CD4-positive, alpha-beta T cell treated with Interleukin-21 for 1 hour (primary cell): ENCODE results near the gene CERKL.

Source experiments
- DNase-seq: peaks from one replicate; pipeline ENCODE4 v3.0.0-alpha.2; 2020

CERKL gene

DNA sequence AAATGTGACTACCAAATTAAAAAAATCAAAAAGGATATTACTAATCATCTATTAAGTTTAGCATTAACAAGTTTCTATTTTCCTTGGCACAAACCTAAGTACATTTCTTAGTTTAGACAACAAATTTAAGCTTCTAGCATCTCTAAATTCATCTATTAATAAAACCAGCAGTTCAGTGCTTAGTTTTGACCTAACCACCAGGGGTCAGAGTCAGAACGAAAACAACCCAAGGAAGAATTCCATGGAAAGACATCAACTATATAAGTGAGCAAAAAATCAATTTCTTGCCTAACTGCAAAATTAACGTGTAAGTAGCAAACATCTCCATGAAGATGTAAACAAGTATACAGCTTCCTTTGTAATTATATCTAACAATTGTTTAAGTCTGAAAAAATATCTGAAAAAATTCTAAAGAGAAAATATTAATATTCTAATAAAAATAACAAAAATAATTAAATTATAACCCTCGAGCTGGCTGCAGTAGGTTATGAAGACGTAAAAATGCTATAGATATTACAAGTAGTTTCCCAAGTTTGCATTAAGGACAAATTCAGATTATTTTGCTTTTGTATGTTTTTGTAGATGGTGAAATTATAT is 83.7 kb downstream of the CERKL start:
- DNase-seq, result peak; percentile 8

DNA sequence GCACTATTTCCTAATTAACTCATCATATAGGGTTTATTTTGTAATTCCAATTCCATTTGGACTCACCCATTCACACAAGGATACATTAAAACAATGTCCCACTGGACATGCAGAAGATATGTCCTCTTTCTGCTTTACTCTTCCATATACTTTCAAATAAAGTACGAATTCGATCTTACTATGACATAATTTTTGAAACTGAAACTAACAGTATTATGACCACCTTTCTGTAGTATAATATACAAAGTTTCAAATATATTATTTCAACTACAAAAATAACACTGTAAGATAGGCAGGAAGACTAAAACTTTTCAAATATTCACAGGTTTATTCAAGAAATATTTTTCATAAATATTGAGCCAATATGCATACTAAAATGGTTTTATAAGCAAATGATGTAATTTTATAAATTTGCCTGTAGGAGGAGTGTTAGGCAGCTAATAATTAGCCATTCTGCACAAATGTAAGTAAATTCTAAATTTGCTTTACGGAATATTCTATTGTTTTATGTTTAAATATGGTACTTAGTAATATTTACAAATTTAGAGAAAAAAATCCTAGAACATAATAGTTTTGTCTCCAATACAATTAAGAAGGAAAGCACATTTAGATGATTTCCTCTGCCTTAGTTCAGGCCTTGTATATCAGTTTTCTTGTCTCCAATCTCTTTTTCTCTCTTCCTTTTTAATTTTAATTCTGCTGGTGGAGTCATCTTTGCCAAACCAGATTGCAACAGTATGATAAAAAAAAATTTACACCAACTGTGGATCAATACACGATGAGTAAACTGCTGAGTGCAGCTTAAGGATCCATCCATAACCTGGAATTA is 85.9 kb downstream of the CERKL start:
- DNase-seq, result no peak

DNA sequence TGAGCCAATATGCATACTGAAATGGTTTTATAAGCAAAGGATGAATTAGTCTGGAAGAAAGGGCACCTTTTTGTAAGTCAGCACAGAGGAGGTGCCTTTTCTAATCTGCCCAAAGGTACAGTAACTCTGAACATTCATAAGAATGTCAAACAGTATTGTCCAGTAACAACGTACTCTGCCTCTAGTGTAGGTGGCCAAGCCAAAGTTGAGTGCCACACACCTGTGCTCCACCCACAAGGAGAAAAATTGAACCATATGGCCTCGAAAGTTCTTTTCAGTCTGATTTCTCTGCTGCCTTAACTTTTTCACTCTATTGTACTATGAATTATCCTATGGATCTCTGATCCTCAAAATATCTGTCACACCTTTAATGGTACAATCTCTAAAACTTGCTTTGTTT is 86.8 kb downstream of the CERKL start:
- DNase-seq, result no peak

DNA sequence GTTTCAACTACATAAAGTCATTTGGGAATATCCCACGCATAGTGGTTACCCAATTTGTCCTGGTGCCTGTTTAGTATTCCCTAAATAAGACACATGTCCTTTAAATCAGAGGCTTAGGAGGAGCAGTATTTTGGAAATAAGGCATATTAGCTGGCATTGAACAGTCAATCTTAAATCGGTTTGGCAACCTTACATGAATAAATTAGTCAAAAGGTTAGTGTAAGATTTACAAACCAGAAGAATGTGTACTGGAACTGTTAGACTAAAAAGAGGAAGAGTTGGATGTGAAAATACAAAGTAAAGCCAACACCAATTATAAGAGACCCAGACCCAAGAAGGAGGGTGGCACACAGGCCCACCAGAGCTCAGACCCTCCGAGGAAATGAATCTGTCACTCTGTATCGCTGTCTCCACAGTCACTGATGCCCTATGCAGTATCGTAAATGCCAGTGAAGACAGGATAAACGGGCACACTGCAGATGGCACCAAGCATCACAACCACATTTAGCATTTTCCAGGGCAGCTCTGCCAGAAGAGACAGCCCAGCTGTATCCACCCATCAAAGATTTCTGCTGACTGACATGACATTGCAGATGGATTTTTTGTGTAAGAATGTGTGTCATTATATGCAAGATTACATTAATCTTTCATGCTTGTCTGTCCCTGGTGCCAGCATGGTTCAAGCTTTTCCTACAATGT is 90.4 kb downstream of the CERKL start:
- DNase-seq, result no peak

DNA sequence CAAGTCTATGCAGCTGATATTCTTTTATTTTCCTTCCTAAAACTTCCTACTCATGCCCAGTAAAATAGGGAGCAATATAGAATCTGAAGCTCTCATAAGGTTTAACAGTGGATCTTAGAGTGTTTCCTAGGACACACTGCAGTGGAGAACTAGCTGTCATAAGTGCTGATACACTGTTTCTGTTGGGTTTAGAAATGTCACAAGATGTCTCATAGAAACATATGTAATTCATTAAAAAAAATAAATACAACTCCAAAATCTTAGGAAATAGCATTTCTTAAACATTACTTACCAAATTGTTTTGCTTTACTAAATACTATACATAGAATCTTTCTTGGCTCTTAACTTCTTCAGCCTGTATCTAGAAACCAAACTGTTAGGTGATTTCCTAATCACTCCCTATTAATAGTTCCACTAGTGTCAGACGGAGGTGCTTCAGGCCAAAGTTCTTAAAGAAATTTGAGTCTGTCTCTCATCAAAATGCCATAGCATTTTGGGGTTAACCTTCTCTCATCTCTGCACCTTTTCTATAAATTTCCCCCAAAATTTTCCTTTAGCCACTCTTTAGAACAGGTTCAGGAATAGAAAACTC is 93.7 kb downstream of the CERKL start:
- DNase-seq, result no peak

DNA sequence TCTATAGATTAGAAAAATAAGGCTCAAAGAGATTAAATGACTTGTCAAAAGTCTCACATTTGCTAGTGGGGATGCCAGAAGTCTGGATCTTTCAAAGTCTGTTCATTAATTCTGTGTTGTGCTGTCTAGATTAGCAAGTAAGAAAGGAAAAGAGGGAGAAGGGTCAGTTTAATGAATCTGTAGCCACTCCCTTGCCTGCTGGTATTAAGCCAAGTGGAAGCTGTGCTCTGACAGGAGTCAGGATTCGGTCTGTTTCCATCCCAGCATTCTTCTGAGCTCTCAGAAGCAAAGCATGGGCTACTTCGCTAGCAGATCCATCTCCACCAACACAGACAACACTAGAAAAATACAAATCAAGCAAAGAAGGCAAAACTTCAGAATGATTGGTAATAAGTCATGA is 98.5 kb downstream of the CERKL start:
- no peak for DNase-seq

DNA sequence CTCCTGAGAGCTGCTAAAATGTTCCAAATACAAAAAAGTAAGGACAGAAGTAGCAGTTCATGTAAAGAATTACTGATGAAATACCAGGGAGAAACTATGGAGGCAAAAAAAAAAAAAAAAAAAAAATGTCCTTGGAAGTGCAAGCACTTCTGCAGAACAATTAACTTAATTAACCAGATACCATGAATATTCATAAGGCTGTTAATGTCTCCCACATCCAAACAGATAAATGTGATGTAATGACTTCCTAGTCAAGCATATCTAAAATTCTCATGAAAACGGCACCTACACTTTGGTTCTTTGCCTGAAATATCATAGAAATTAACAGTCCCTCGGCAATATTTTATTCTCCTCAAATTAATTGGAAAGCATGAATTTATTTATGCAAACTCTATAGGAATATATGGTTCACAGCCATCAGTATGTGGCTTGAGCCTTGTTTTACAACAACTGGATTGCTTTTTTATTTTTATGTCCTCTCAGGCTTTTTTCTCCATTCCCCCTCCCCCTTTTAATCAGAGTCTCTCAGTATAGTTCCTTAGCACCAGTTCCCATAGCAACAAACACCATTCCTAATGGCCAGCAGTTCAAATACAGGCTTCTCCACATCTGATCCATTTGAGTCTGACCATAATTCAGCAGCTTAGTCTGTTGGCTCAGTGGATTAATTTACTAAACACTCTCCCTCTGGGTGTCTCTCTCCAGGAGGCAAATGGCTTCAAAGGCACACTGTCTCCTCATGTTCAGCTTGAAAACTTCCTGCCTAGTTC is 102.7 kb downstream of the CERKL start:
- no peak for DNase-seq

DNA sequence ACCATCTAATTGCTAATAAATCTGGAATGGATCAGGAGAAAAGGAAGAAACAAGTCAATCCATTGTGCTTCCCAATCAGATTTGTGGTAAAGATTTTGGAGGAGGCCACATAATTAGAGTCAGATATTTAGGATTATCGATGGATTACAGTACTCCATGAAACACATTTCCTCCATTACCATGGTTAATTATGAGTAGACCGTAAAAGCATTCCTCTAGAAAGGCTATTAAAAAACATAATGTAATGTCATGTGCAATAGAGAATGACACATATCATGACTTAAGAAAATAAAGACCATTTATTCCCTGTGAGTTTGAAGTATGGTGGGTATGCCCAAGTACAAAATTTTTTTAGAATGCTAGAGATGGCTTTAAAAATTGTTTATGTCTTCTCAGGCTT is 103.7 kb downstream of the CERKL start:
- no peak for DNase-seq

DNA sequence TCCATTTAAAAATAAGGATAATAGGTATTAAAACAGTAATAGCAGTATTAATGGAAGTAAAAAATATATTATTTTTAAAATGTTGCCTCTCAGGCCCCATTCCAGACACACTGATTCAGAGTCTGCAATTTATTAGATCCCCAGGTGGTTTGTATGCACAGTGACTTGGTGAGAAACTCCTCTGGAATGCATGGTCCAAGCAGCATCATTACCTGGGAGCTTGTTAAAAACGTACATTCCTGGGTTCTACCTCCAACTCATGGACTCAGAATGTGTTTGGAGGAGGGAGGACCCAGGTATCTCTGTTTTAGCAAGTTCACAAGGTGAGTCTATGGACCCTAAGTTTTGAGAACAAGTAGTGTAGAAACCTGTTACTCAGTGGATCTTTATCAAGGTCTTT is 104.1 kb downstream of the CERKL start:
- DNase-seq, result no peak

DNA sequence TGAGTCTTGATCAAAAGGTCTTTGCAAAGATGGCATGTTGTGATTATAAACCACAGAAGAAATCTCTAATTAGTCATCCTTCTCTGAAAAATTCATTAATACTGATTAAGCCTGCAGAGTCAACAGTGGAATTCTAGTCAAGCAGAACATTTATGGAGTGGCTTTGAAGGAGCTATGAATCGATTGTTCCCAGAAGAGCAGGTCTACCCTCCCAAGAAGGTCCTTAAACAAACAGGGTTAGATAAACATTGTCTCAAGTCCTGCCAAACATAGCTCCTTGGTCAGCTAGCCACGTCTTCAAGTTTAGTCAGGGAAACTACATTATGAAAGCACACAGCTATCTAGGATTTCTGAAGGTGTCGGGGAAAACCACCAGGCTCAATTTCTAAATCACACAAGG is 110.8 kb downstream of the CERKL start:
- no peak for DNase-seq

DNA sequence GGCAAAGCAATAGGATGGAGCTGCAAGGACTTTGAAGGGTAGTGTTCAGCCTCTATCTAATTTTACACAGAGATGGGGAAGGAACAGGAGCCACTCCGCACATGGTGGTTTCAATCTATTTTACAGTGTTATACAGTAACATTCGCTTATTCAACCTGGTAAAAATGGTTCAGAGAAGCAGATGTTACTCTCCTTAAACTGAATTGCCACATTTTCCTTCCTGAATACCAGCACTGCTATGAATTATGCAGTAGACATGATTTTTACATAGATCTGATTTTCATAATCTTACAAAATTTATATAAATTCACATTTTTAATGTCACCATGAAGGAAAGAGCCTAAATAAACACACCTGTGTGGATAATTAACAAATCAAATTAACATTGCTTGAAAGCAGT is 114.7 kb downstream of the CERKL start:
- DNase-seq, result no peak

DNA sequence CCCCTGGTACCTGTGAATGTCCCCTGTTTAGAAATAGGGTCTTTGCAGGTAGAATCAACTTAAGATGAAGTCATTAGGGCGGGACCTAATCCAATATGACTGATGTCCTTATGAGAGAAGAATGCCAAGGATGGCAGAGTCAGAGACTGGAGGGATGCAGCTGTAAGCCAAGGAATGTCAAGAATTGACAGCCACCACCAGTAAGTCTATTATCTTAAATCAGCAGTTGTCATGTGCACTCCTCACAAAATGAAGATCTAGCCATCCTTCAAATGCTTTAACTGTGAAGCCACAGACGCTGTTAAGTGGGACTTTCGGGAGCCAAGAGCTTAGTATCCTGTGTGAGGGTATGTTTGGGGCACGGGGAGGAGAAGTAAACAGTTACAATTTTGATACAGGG is 116.5 kb downstream of the CERKL start:
- no peak for DNase-seq

DNA sequence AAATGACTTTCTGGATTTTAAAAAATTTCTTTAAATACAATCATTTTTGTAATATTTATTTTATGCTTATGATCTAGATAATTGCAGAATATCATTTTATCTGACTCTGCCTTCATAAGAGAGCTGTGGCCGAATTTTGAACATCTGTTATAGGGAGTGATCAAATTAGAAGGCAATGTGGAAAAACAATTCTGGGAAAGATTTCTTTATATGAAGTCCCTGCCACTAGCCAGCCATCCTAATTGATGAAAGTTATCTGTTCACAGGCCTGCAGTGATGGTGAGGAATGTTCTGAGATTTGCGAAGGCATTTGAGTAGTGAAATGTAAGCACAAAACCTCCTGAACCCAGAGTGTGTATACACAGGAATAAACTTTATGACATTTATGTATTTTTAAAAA is 120.2 kb downstream of the CERKL start:
- DNase-seq, result no peak

DNA sequence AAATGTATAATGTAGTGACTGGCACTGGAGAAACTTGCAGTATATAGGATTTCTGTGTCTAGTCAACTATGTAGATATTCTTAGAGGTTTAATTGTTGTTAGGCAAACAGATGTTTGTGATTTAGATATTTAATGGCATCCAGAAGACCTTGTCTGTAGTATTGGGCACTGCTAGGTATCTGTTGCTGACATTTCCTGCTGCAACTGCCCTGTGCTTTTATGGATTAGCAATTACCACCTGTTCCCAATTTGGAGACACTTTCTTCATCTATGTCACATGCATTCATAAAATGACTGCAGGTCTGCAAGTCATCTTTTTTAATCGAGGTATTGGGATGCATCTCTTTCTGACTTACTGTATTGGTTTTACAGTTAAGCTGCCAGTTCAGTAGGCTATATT is 128.5 kb downstream of the CERKL start:
- no peak for DNase-seq

DNA sequence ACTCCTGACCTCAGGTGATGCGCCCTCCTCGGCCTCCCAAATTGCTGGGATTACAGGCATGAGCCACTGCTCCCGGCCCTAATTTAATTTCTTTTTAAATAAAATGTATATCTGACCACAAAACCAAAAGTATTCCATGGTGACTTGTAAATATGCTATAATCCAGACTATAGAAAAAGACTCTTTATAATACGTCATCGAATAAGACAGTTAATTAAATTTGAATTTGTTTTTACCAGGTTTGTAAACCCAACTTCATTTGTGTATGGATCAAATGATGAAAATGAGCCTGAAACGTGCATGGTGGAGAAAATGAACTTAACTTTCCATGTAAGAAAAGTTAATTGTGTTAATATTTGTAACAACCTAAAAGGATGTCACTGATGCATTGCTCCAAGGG is 129.8 kb downstream of the CERKL start:
- DNase-seq, result no peak

DNA sequence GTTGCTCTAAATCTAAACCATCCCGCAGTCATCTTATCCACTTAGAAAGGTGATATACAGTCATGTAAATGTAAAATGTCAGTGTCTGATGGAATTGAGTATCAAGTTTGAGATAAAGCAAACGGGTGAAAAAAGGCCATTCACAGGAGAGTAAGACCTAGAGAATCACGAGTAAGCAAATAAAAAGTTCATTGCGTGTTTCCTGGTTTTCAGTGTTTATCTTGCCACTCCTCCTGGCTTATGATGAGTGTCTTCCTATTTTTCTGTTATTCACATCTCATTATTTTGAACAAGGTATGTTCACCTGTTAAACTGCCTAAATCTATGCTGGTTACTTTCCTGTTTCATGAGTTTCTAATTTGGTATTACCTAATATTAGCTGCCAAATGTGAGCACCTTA is 130.9 kb downstream of the CERKL start:
- DNase-seq, result no peak

DNA sequence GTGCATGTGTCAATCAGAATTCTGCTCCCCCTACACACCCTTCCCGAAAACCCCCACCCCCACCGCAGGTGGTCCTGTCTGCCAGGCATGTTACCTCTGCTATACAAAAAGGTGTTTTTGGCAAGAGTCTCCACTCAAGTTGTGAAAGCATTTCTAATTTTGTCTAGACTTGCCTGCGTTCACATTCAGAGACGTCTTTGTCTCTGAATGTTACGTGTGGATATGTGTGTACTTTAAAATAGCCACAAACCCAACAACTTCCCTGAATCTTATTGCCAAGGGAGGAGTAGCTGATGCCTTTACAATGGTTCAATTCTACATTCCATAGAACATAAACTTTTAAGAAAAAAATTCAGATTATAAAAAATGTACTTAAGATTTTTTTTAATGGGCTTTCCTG is 133.1 kb downstream of the CERKL start:
- DNase-seq, result no peak

DNA sequence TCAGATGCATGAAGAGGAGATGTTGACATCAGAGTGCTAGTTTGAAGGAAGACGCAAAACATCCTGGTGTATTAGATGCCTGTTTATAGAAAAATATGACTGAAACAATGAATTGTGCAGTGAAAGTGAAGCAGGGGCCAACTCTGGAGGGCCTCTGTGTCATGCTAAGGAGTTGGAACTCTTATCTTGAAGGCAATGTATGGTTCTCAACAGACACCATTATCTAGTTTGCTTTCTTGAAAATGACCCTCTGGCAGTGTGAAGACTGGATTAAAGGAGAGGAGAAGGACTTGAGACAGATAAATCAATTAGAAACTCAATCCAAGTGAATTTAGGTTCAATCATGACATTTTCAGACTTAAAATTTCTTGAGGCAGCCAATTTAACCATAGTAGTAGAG is 136.7 kb downstream of the CERKL start:
- no peak for DNase-seq

DNA sequence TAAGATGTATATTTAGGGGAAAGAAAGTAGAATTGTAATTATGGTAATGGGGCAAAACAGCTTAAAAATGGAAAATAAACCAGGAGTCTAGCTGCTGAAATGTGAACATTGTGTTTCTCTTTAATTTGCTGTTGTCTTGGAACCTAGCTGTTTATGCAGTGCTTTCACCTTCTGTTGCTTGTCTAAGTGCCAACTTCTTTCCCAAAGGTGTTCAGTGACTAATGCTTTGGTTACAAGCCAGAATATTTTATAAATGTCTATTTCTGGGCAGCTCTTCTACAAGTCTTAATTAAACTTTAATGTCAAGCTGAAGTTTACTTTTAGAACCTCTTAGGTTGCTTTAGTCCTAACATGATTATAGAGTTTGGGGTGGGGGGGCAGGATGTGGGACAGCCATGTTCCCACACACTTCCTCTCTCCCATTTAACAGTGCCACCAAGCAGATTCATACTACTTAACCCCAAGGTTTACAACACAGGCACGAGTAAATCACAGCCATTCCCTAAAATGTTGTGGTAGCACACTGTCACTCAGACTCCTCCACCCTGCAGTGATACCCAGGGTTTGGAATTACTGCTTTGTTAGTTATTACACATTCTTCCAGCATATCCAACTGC is 139.1 kb downstream of the CERKL start:
- peak; percentile 17 for DNase-seq

DNA sequence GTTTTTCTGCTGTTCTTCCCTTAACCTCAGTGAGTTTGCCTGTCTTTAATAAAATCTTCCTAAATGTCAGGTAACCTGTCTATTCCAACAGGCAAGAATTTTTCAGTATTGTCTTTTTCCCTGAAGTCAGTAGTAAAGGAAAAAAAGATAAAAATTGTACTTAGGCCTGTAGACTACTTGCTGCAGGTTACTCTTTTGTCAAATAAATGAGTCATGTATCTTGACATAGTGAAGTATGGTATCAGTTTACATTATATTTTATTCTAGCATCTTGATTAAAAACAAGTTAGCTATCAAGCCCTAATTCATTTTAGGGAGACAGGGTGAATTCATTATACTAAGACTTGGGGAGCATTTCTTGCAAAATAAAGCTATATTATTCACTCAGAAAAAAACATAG is 139.9 kb downstream of the CERKL start:
- no peak for DNase-seq

DNA sequence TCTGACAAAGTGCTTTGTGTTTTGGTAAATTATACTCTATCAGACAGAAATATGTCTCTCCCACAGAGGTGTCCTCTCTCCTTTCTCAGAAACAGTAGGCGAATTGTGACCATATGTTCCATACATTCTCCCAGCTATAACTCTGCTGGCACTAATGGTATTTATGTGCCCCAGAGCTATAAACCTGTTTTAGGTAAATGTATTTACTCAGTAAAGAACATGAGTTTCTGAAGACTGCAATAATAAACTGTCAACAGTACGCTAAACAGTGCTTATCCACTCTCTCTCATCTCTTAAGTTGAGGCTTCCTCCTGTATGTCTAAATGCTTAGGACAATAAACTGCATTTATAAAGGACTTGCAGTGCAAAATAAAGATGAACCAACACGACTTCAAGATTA is 141.2 kb downstream of the CERKL start:
- DNase-seq, result no peak

DNA sequence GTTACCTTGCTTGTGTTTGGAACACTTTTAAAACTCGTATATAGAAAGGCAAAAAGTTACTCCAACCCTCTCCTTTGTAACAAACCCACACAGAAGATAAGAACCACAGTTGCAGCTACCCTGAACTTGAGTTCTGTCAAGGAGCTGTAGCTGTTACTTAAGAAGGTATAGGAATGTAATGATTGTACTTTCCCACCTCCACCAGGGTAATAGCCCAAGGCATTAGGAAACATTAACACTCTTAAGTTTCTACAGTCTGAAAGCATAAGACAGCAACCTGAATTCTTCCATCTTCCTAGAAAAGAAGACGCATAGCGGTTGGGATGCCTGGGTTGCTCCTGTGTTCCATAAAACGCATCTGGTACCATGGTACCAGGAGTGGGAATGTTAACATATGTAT is 156.7 kb downstream of the CERKL start:
- no peak for DNase-seq

DNA sequence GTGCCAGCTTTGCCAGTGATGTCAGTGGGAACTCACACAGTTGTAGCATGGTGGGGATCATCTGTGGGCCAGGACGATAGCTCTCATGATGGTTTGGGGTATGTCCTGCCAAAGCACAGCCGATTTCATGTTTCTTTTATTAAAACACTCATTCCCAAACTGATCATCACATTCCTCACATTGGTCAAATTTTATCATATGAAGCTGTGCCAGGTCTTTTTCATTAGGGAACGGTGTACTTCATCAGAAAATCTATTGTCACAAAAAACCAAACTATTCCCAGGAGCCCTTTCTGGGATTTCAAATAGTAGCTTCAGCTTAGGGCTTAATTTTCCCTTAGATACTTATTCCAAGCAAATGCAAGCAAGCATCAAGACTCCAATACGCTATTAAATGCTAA is 157.7 kb downstream of the CERKL start:
- DNase-seq, result no peak
